ENCODE results near the gene AFF1. TPM values are rescaled to one million over a fixed set of nuclear protein-coding genes. Genes with fewer than 3 reads are reported as not detected.
A peak's percentile ranks its signal among the peaks of the same experiment; 100 is the strongest.

The AFF1 gene
- total and polyA plus RNA-seq, 7 experiments from 2014 or later, result 20.8 to 88.6 (median 66.8) TPM

- H3K4me3 ChIP-seq (ENCODE audit: low read length), result no peak overlapping the region
- Mint-ChIP-seq H3K27me3 (no peaks in the 10 kb centered on the region), H3K9me3 (no peaks in the 10 kb centered on the region), H3K36me3 (peaks cover 0 to 9% (median 0%) of the 10 kb centered on the region in 5 donors), H3K27ac (no peak overlapping the region), H3K4me3 (peak overlapping the region in 1 of 10 donors; percentile 5), H3K4me1 (peaks cover 17 to 32% (median 23%) of the 10 kb centered on the region in 7 donors)
- no peak for DNase-seq
- no peaks in the 10 kb centered on the region for H3K36me3 ChIP-seq (ENCODE audit: control insufficient read depth in 2 of 3, insufficient read depth in 3 of 3, low read length in 3 of 3)
- ATAC-seq, result no peak
- peaks cover 4 to 20% of the 10 kb centered on the region in 2 donors for H3K4me1 ChIP-seq (ENCODE audit: control insufficient read depth in 2 of 2, insufficient read depth in 2 of 2, low read length in 2 of 2)
- H3K27ac ChIP-seq (ENCODE audit: low read depth, low read length), result no peak overlapping the region
- intact Hi-C loops (cut with micrococcal nuclease), result loop anchor here in 1 of 2 donors (2.0 kb wide), 1 partner anchor 19 kb away; no protein-coding TSS in a partner anchor
- POLR2A ChIA-PET, result no interaction called here
- H3K27me3 ChIP-seq (ENCODE audit: control insufficient read depth in 2 of 2, insufficient read depth in 2 of 2, low read length in 2 of 2), result no peaks in the 10 kb centered on the region
- CTCF ChIA-PET, result interaction anchor here (0.6 kb wide), 1 partner anchor 802 kb away, joined by 3 read pairs; the partner anchor contains the start of gene MEPE
- no peaks in the 10 kb centered on the region for H3K9me3 ChIP-seq (ENCODE audit: control insufficient read depth in 2 of 3, low read length in 3 of 3)
These were observed 95.3 kb downstream of the AFF1 start for GRCh38 chr4:87030124-87030523.

GRCh38 chr4:87030755-87031441 is 96.1 kb downstream of the AFF1 start:
- Histone ChIP-seq H3K4me3 (ENCODE audit: low read length) (no peak overlapping the region), H3K27ac (ENCODE audit: low read depth, low read length) (no peak overlapping the region), H3K4me1 (ENCODE audit: control insufficient read depth in 2 of 2, insufficient read depth in 2 of 2, low read length in 2 of 2) (peaks cover 4 to 14% of the 10 kb centered on the region in 2 donors), H3K9me3 (ENCODE audit: control insufficient read depth in 2 of 3, low read length in 3 of 3) (no peaks in the 10 kb centered on the region), H3K36me3 (ENCODE audit: control insufficient read depth in 2 of 3, insufficient read depth in 3 of 3, low read length in 3 of 3) (no peaks in the 10 kb centered on the region), H3K27me3 (ENCODE audit: control insufficient read depth in 2 of 2, insufficient read depth in 2 of 2, low read length in 2 of 2) (no peaks in the 10 kb centered on the region)
- Mint-ChIP-seq H3K4me1 (peaks cover 17 to 30% (median 25%) of the 10 kb centered on the region in 7 donors), H3K4me3 (no peak overlapping the region), H3K27me3 (no peaks in the 10 kb centered on the region), H3K27ac (no peak overlapping the region), H3K9me3 (no peaks in the 10 kb centered on the region), H3K36me3 (peaks cover 0 to 12% (median 0%) of the 10 kb centered on the region in 5 donors)
- ATAC-seq (no peak), DNase-seq (no peak)
- intact Hi-C loops (cut with micrococcal nuclease), result loop anchor here in 1 of 2 donors (2.0 kb wide), 1 partner anchor 18 kb away; no protein-coding TSS in a partner anchor
- POLR2A ChIA-PET, result no interaction called here
- CTCF ChIA-PET, result interaction anchor here (0.6 kb wide), 1 partner anchor 802 kb away, joined by 3 read pairs; the partner anchor contains the start of gene MEPE

GRCh38 chr4:87031920-87032319 is 97.1 kb downstream of the AFF1 start:
- H3K27me3 ChIP-seq (ENCODE audit: control insufficient read depth in 2 of 2, insufficient read depth in 2 of 2, low read length in 2 of 2), result no peaks in the 10 kb centered on the region
- no peak overlapping the region for H3K27ac ChIP-seq (ENCODE audit: low read depth, low read length)
- H3K4me3 ChIP-seq (ENCODE audit: low read length), result no peak overlapping the region
- H3K4me3 Mint-ChIP-seq, result no peak overlapping the region
- no peak overlapping the region for H3K27ac Mint-ChIP-seq
- no peaks in the 10 kb centered on the region for H3K9me3 ChIP-seq (ENCODE audit: control insufficient read depth in 2 of 3, low read length in 3 of 3)
- peaks cover 6 to 14% of the 10 kb centered on the region in 2 donors for H3K4me1 ChIP-seq (ENCODE audit: control insufficient read depth in 2 of 2, insufficient read depth in 2 of 2, low read length in 2 of 2)
- no peaks in the 10 kb centered on the region for H3K27me3 Mint-ChIP-seq
- H3K4me1 Mint-ChIP-seq, result peaks cover 19 to 30% (median 24%) of the 10 kb centered on the region in 7 donors
- POLR2A ChIA-PET, result interaction anchor here (1.0 kb wide), 1 partner anchor 9 kb away, joined by 3 read pairs; no protein-coding TSS in a partner anchor
- intact Hi-C loops (cut with micrococcal nuclease), result loop anchor here in 1 of 2 donors (2.0 kb wide), 1 partner anchor 17 kb away; no protein-coding TSS in a partner anchor
- ATAC-seq (no peak), DNase-seq (no peak)
- H3K36me3 ChIP-seq (ENCODE audit: control insufficient read depth in 2 of 3, insufficient read depth in 3 of 3, low read length in 3 of 3), result no peaks in the 10 kb centered on the region
- no peaks in the 10 kb centered on the region for H3K9me3 Mint-ChIP-seq
- peaks cover 0 to 12% (median 0%) of the 10 kb centered on the region in 5 donors for H3K36me3 Mint-ChIP-seq
- CTCF ChIA-PET, result no interaction called here

- DNase-seq (no peak), ATAC-seq (no peak)
- CTCF ChIA-PET, result interaction anchor here (1.2 kb wide), 1 partner anchor 111 kb away, joined by 3 read pairs; no protein-coding TSS in a partner anchor
- Histone ChIP-seq H3K4me3 (ENCODE audit: low read length) (no peak overlapping the region), H3K9me3 (ENCODE audit: control insufficient read depth in 2 of 3, low read length in 3 of 3) (no peaks in the 10 kb centered on the region), H3K36me3 (ENCODE audit: control insufficient read depth in 2 of 3, insufficient read depth in 3 of 3, low read length in 3 of 3) (no peaks in the 10 kb centered on the region), H3K4me1 (ENCODE audit: control insufficient read depth in 2 of 2, insufficient read depth in 2 of 2, low read length in 2 of 2) (peaks cover 7 to 14% of the 10 kb centered on the region in 2 donors), H3K27ac (ENCODE audit: low read depth, low read length) (no peak overlapping the region), H3K27me3 (ENCODE audit: control insufficient read depth in 2 of 2, insufficient read depth in 2 of 2, low read length in 2 of 2) (no peaks in the 10 kb centered on the region)
- intact Hi-C loops (cut with micrococcal nuclease), result no loop called here
- H3K4me1 Mint-ChIP-seq, result peaks cover 22 to 35% (median 27%) of the 10 kb centered on the region in 7 donors
- H3K27me3 Mint-ChIP-seq, result no peaks in the 10 kb centered on the region
- H3K36me3 Mint-ChIP-seq, result peaks cover 0 to 12% (median 0%) of the 10 kb centered on the region in 5 donors
- POLR2A ChIA-PET, result interaction anchor here (0.7 to 1.0 kb wide), 2 partner anchors 8 to 48 kb away, joined by 3 read pairs; no protein-coding TSS in a partner anchor
- no peaks in the 10 kb centered on the region for H3K9me3 Mint-ChIP-seq
- no peak overlapping the region for H3K27ac Mint-ChIP-seq
- no peak overlapping the region for H3K4me3 Mint-ChIP-seq
These were observed 98.2 kb downstream of the AFF1 start for GRCh38 chr4:87032884-87033533.

GRCh38 chr4:87033902-87034301 is 99.1 kb downstream of the AFF1 start:
- Mint-ChIP-seq H3K36me3 (peaks cover 0 to 11% (median 0%) of the 10 kb centered on the region in 5 donors), H3K27ac (no peak overlapping the region), H3K4me1 (peaks cover 21 to 44% (median 35%) of the 10 kb centered on the region in 7 donors), H3K9me3 (no peaks in the 10 kb centered on the region), H3K4me3 (no peak overlapping the region), H3K27me3 (no peaks in the 10 kb centered on the region)
- Histone ChIP-seq H3K4me3 (ENCODE audit: low read length) (no peak overlapping the region), H3K4me1 (ENCODE audit: control insufficient read depth in 2 of 2, insufficient read depth in 2 of 2, low read length in 2 of 2) (peaks cover 7 to 14% of the 10 kb centered on the region in 2 donors), H3K27ac (ENCODE audit: low read depth, low read length) (no peak overlapping the region), H3K27me3 (ENCODE audit: control insufficient read depth in 2 of 2, insufficient read depth in 2 of 2, low read length in 2 of 2) (no peaks in the 10 kb centered on the region), H3K36me3 (ENCODE audit: control insufficient read depth in 2 of 3, insufficient read depth in 3 of 3, low read length in 3 of 3) (no peaks in the 10 kb centered on the region), H3K9me3 (ENCODE audit: control insufficient read depth in 2 of 3, low read length in 3 of 3) (no peaks in the 10 kb centered on the region)
- POLR2A ChIA-PET, result no interaction called here
- intact Hi-C loops (cut with micrococcal nuclease), result no loop called here
- CTCF ChIA-PET, result no interaction called here
- ATAC-seq, result no peak
- DNase-seq, result no peak

GRCh38 chr4:87034527-87034926 is 99.7 kb downstream of the AFF1 start:
- Histone ChIP-seq H3K4me3 (ENCODE audit: low read length) (no peak overlapping the region), H3K27me3 (ENCODE audit: control insufficient read depth in 2 of 2, insufficient read depth in 2 of 2, low read length in 2 of 2) (no peaks in the 10 kb centered on the region), H3K9me3 (ENCODE audit: control insufficient read depth in 2 of 3, low read length in 3 of 3) (no peaks in the 10 kb centered on the region), H3K27ac (ENCODE audit: low read depth, low read length) (no peak overlapping the region), H3K4me1 (ENCODE audit: control insufficient read depth in 2 of 2, insufficient read depth in 2 of 2, low read length in 2 of 2) (peaks cover 7 to 14% of the 10 kb centered on the region in 2 donors), H3K36me3 (ENCODE audit: control insufficient read depth in 2 of 3, insufficient read depth in 3 of 3, low read length in 3 of 3) (no peaks in the 10 kb centered on the region)
- no peaks in the 10 kb centered on the region for H3K27me3 Mint-ChIP-seq
- ATAC-seq, result no peak
- H3K4me3 Mint-ChIP-seq, result no peak overlapping the region
- no peaks in the 10 kb centered on the region for H3K9me3 Mint-ChIP-seq
- H3K36me3 Mint-ChIP-seq, result peaks cover 0 to 5% (median 0%) of the 10 kb centered on the region in 5 donors
- no peak overlapping the region for H3K27ac Mint-ChIP-seq
- ChIA-PET CTCF (no interaction called here), POLR2A (no interaction called here)
- intact Hi-C loops (cut with micrococcal nuclease), result no loop called here
- peaks cover 22 to 50% (median 42%) of the 10 kb centered on the region in 7 donors for H3K4me1 Mint-ChIP-seq
- DNase-seq, result no peak

Data from naive thymus-derived CD4-positive, alpha-beta T cell (primary cell).